ENCODE data around the gene LYPLA2. TPM values are rescaled to one million over a fixed set of nuclear protein-coding genes. Genes with fewer than 3 reads are reported as not detected.
A peak's percentile ranks its signal among the peaks of the same experiment; 100 is the strongest.
"Not testable (repeated sequence)": the region's sequence is repeated elsewhere in the genome, so short reads cannot be mapped to it uniquely, and the experiment has no call there.

LYPLA2 gene
- total RNA-seq, 1 experiment from 2014 or later, result 36.2 TPM

DNA sequence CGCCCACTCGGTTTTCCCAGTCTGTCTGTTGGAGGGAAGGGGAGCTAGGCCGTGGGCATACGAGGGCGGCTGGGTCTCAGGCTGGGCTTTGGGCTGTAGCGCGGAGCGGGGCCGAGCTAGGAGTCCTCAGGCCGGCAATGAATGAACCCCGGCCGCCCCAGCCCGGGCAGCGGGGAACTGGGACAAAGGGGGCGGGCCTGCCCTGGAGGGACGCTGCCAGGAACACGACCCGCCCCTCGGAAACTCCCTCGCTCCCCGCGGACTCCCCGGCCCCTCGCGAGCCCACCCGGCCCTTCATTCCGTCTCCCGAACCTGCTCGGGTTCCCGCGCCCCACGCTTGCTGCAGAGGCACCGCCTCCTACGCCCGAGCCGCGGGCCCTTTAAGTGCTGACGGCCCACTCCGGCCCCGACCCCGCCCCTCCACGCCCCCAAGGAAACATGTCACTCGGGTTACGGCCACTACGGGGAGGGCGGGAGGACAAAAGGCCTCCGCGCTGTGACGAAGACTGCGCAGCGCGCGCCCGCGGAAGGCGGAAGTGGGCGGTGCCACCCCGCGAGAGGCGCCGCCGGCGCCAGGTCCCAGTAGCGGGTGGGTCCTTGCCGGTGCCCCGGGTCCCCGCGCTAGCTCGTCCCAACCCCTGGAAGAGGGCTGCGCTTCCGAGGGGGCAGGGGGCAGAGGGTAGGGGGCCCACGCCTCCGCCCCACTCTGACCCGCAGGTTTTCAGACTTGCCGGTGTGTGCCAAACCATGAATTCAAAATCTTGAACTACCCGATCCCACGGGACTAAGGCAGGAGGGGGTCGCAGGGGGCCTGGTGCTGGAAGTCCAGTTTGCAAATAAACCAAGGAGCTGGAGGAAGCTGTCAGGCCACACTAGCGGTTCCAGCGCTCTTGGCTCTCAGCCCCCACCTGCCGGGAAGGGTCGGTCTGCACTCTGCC lies 9.7 kb downstream of the LYPLA2 start, which contains the start of gene GALE:
Gene GALE (minus strand): TSS at position 355 of the 938 bp plus-strand sequence. CDS start 1,747 bp downstream, outside the sequence.
- peak; percentile 91 for DNase-seq (ENCODE audit: low spot score)

DNA sequence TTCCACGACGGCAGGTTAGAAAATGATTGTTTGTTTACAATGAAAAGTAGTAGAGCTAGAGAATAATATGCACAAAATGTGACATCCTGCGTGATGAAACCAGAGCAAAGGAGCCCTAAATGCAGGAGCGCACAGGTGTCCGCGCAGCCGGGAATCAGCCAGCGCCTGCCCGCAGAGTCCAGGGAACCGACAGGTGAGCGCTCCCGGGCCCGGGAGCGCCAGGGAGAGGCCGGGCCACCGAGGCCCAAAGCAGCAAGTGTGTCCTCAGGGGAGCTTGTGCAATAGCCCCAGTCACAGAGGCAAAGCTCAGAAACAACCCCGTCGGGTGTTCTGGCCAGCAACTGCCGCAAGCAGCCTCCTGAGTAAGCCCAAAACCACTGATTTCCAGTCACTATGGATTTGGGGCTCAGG lies 10.4 kb downstream of the LYPLA2 start:
- DNase-seq (ENCODE audit: low spot score), result no peak

DNA sequence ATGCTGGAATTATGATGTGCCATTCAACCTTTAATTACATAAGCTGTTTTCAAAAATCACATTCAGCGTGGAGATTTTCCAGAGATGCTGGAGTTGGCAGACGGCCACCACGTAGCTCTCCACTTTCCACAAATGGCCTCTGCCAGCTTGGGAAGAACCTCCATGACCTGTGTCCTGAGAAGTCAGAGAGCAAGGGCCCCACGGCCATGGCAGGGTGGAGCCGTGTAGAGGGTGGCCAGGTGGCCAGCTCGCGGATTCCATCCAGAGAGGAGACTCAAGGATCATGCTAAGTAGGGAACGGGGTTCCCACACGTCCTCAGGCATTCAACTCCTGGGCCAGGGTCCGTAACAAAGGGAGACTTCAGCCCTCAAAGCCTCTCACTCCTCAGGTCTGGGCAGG lies 10.9 kb downstream of the LYPLA2 start:
- DNase-seq (ENCODE audit: low spot score), result no peak

DNA sequence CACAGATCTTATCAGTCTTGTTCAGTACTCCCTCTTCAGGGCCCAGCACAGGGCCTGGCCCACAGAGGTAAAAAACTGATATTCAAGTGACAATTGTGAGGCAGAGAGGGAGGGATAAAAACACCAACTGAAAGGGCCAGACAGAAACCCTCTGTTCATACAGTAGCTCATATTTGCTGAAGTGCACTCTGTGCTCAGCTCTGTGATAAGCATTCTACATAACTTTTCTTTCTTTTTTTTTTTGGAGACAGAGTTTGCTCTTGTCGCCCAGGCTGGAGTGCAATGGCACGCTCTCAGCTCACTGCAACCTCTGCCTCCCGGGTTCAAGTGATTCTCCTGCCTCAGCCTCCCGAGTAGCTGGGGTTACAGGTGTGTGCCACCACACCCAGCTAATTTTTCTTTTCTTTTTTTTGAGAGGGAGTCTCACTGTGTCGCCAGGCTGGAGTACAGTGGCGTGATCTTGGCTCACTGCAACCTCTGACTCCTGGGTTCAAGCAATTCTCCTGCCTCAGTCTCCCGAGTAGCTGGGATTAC lies 11.9 kb downstream of the LYPLA2 start:
- DNase-seq (ENCODE audit: low spot score), result not testable (repeated sequence)

DNA sequence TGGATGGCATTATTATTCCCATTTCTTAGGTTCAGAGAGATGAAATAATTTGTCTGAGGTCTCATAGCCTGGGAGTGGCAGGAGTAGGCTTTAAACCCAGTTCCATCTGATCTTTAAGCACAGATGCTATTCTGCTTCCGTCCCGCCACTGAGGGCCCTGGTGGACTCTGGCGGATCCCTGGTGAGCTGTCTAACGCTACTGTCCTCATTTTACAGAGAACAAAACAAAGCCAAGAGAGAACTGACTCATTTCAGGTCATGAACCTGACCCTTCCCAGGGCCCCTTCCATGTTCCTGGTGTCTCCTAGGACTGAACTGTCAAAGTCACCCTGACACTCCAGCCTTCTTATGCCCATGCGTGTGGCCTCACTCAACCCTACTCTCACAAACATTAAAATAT lies 12.7 kb downstream of the LYPLA2 start:
- no peak for DNase-seq (ENCODE audit: low spot score)

DNA sequence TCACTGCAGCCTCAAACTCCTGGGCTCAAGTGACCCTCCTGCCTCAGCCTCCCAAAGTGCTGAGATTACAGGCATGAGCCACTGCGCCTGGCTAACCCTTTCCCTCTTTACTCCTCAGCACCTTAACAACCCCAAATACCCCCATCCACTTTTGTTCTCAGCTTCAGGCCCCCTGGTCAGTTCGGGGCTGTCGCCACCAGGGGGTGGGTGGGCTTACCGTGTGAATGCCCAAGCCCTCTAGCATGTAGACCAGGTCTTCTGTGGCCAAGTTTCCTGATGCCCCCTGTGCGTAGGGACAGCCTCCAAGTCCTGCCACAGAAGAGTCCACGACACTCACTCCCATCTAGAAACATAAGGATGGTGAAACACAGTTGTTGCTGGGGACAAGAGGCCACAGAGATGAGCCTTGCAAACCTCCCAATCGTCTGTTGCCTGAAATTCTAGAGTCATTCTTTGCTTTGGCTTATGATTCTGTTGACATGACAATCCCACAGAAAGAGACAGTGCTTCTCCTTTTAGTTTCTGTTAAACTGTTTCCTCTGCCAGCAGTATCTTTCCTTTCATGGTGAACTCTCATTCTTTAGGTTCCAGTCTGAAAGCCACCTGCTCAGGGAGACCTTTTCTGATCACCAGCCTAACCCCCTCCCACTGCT lies 13.4 kb downstream of the LYPLA2 start:
- no peak for DNase-seq (ENCODE audit: low spot score)

DNA sequence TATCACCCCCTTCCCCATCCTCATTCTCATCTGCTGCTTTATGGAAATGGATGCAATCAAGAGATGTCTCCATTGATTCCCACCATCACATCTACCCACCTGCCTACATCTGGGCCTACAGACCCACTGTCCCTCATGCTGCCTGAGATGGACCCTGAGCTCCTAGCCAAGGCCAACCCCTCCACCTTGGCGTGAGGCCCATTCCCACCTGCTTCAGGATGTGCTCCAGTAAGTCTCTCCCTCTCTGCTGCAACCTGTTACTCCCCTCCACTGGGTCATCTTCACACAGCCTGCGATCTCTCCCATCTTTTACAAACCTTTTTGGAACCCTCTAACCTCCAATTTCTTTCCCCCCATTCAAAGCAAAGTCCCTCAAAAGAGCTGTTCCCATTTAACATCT lies 14.1 kb downstream of the LYPLA2 start:
- no peak for DNase-seq (ENCODE audit: low spot score)

DNA sequence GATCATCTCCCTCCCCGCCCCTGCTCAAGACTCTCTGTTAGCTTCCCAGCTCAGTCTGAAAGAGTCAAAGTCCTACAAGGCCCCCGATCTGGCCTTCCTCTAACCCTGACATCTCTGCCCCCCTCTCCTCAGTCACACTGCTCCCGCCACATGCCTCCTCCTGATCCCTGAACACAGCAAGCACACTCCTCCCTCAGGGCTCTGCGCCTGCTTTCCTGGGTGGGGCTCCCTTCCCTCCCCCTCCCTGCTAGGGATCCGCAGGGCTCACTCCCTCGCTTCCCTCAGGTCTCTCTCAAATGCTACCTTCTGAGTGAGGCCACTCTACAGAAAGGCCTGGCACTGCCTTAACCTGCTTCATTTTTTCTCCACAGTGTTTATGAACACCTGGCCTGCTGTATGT lies 15.3 kb downstream of the LYPLA2 start:
- DNase-seq (ENCODE audit: low spot score), result no peak

DNA sequence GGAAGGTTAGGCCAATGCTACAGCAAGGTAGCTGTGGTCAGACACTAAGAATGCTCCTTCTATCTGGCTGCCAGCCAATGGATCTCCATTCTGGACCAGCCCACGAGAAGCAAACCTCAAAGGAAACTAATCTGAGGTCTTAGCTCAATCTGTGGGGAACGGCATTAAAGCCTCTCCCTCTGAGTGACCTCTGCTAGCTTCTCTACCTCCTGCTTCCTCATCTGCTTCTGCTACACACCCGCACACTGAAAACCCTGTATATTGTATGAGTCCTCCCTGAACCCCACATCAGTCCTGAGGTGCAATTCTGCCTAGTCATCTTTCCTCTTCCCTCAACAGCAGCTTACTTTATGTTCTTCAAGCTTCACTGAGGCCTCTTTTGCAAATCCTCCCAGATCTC lies 16.5 kb downstream of the LYPLA2 start:
- DNase-seq (ENCODE audit: low spot score), result no peak

DNA sequence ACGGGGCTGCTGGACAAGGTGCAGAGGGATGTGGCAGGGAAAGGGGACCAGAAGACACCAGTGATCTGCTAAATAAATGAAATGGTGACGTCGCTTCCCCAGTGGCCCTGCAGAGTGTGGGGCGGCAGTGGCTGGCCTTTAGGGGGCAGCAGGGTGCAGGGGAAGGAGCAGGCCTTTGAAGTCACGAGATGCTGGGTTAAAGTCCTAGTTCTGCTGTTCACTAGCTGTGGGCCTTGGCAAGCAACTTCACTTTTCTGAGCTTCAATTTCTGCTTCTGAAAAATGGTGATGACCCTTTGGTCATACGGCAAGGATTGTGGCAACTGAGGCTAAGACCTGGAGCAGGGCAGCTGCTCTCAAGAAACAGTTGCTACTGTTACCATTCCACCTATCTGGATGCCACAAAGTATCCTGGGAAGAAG lies 18.8 kb downstream of the LYPLA2 start:
- peak; percentile 73 for DNase-seq (ENCODE audit: low spot score)

DNA sequence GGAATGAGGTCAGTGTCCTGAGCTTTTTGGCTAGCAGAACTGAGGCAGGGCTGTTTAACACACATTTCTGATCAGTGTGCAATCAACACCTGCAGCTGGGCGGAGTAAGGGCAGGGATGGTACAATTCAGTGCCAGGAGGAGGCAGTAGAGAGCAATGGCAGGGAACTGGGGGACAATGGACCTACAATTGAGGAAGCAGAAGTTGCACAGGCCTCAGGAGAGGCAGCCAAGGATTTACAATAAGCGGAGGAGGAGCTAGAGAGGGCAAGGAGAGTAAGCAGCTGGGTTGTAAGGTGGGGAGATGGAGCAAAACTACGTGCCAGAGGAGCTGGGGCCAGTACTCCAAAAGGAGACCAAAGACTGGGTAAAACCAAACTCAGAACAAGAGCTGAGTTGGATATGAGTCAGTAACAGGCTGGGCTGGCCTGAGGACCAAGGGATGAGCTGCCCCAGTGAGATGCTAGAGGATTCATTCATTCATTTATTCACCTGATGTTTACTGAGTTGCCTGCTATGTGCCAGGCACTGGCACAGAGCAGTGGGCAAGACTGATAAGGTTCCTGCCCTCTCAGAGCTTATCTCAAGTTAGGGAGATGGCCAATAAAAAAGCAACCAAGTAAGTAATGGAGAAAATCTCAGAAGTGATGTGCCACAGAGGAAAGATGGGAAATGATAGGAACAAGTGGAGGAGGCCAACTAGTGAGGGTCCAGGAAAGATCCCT lies 20.0 kb downstream of the LYPLA2 start:
- DNase-seq (ENCODE audit: low spot score), result peak; percentile 51

DNA sequence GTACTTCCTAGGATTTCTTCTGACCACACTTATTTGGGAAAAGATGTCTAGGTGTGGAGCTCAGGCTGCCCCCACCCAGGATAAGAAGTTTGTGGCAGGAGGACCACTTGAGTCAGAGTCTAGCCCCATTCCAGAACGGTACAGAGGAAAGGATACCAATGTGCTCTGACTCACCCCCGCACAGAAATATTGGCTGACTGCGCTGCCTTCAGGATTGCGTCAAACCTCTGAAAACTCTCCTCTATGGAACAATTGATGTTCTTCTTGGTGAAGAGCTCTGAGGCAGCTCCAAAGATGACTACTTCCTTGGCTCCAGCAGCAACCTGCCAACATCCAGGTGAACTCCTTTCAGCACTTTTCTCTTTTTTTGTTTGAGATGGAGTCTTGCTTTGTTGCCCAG lies 23.1 kb downstream of the LYPLA2 start:
- DNase-seq (ENCODE audit: low spot score), result no peak

DNA sequence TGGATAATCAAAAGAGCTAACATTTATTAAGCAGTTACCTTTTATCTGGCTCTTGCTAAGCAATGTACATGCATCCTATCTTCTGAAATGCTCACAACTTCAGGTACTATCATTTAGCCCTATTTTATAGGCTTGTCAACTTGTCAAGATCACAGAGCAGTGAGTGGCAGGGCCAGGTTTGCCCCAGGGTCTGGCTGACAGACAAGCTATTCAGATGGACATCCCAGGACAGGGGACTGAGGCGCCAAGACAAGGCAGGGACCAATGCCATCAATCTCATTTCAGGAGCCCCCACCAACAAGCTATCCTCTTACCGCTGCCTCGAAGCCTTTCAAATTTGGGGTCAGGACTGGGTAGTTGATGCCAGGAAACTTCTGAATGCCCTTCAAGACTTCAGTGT lies 25.4 kb downstream of the LYPLA2 start:
- DNase-seq (ENCODE audit: low spot score), result no peak

DNA sequence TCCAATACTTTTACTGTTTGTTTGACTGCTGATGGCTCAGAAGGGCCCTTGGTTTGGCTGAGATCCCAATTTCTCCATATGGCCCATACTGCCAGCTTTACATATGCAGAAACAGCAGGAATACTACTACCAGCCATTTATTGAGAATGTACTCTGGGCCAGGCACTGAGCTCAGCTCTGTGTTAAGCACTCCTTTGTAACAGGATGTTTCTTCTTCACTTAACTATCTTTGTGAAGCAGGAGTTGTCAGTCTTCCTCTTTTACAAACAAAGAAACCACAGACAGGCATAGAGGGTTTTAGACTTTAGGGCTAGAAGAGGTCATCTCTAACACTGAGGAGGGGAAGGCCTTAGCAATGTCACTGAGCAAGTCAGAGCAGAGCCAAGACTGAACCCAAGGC lies 26.0 kb downstream of the LYPLA2 start:
- DNase-seq (ENCODE audit: low spot score), result no peak

DNA sequence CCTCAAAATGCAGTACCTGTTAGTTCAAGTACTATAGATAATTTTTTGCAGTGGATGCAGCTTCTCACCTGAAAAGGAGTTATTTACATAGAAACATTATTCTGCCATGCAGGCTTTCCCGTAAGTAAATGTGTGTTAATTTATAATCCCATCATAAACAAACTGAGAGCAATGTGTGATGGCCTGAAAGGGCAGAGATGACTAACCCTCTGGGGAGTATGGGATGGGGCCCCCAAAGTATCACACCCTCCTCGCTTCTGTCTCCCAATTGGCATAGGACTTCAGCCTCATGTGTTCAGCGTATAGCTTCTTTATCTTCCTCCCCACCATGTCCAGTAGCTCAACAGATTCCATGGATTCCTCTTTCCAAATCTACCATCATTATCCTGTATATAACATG lies 26.7 kb downstream of the LYPLA2 start:
- DNase-seq (ENCODE audit: low spot score), result no peak

DNA sequence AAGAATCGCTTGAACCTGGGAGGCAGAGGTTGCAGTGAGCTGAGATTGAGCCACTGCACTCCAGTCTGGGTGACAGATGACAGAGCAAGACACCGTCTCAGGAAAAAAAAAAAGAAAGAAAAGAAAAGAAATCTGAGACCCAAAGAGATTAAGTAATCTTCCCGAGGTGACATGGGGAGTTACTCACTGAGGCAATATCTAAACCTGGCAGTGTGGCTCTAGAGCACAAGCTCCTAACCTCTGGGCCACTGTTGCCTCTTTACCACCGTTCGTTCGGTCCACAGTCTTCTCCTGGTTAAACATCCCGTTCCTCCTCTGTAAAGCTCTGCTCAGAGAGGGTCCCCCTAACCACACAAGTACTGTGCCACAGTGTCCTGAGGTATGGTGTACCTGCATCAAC lies 32.8 kb downstream of the LYPLA2 start:
- DNase-seq (ENCODE audit: low spot score), result no peak

DNA sequence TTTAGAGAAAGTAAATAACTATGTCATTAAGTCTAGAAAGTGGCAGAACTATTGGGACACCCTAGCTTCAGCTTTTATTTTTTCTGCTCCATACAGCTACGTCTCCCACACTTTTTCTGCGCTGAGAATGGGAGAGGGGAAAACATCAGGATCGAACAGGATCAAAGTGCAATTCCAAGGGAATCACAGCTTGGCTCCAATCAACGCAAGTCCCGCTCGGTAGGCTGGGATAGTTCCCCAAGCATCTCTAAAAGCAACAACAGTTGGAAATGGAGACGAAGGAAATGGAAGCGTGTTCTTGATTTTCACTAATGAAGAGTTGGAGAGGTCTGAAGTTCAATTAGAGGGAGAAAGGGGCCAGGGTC lies 33.7 kb downstream of the LYPLA2 start:
- no peak for DNase-seq (ENCODE audit: low spot score)

DNA sequence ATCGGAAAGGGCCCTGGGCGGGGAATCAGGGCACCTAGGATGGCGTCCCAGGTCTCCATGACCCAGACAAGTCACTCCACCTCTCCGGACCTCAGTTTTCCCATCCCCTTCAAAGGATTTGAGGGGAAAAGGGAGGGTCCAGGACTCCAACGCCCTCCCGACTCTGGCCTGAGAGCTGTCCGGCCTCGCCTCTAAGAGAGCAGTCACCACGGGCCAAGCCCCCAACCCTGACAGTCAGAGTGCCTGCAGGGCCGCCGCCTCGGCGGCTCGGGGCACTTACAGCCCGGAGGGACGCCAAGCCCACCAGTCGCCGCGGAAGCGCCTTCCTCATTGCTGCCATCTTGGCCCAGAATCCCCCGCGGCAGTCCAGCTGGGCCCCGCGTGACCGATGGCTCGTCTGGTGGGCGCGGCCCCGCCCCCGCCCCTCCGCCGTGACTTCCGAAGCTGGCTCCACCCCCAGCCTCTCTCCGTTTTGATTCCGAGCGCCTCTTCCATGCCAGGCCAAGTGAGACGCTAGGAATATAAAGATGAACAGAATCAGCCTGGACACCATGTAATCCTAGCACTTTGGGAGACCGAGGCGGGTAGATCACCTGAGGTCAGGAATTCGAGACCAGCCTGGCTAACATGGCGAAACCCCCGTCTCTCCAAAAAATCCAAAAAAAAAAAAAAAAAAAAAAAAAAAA lies 34.3 kb downstream of the LYPLA2 start, which contains the start of gene HMGCL:
Gene HMGCL (minus strand): TSS at position 354 of the 686 bp plus-strand sequence. CDS start 14 bp downstream, at position 340.
- peak; percentile 84 for DNase-seq (ENCODE audit: low spot score)

DNA sequence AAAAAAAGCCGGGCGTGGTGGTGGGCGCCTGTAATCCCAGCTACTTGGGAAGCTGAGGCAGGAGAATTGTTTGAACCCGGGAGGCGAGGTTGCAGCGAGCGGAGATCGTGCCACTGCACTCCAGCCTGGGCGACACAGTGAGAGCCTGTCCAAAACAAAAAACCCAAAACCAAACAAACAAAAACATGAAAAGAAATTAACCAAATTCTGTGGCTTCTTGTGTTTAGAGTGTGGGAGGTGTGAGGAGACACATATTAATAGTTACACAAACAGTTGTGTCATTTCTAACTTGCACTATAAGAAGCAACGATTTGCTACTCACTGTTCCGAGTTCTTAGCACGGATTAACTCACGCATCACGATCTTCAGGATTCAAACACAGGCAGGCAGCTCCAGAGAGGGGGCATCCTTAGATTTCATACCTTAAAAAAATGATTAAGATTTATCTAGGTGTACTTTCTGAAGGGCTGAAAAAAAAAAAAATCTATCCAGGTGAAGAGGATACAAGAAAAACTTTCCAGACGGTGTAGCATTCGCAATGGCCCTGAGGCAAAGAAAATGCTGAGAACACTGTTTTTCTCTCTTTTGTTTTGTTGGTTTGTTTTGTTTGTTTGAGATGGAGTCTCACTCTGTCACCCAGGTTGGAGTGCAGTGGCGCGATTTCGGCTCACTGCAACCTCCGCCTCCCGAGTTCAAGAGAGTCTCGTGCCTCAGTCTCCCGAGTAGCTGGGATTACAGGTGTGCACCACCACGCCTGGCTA lies 35.0 kb downstream of the LYPLA2 start:
- DNase-seq (ENCODE audit: low spot score), result no peak

DNA sequence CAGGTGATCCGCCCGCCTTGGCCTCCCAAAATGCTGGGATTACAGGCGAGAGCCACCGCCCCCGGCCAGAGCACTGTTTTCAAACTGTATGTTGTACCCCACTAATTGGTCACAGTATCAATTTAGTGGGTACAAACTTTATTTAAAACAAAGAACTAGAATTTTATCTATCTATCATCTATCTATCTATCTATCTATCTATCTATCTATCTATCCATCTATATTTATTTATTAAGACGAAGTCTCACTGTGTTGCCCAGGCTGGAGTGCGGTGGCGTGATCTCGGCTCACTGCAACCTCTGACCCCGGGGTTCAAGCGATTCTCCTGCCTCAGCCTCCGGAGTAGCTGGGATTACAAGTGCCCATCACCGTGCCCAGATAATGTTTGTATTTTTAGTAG lies 35.6 kb downstream of the LYPLA2 start:
- DNase-seq (ENCODE audit: low spot score), result not testable (repeated sequence)

DNA sequence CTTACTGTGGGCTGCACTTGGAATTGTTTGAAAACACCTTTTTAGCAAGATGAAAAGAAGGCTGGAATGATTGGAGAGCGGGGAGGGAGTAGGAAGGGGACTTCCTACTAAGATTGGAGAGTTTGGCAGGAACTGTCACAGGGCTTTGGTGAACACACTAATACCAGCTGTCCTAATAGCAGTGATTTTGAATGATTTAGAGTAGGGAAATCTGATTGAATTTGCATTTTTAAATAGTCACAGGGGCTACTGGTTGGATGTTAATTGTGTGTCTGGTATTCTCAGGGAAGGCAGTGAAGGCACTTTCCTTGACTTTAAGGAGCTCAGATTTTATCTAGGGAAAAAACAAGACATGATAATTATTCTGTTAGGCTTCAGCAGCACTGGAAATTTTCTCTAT lies 36.8 kb downstream of the LYPLA2 start:
- no peak for DNase-seq (ENCODE audit: low spot score)

All from H4 (cell line).